Retinal pigment epithelial cell (primary cell): Measurements from ENCODE around the gene SORD.

ENCODE experiments used
- DNase-seq: peaks from one replicate; pipeline ENCODE4 v3.0.0-alpha.2; 2010; ENCODE audit warnings: low read depth
- H3K4me3 ChIP-seq: 2 replicates; pipeline ENCODE4 v1.5.1; 2011; ENCODE audit warnings: mild to moderate bottlenecking, low read length, control low read depth, moderate library complexity
- CTCF ChIP-seq: conservative IDR thresholded peaks from 2 replicates; pipeline ENCODE4 v1.5.1; 2011; ENCODE audit warnings: low read depth, low read length, control low read depth, inconsistent platforms

Gene SORD

GRCh38 chr15:45093013-45093412, 70.0 kb downstream of the SORD start:
- DNase-seq = no peak
- no peak overlapping the region for H3K4me3 ChIP-seq
- TF ChIP-seq CTCF = no peak

GRCh38 chr15:45093622-45094357, 70.8 kb downstream of the SORD start:
- H3K4me3 ChIP-seq = no peak overlapping the region
- TF ChIP-seq CTCF = no peak
- DNase-seq = no peak

- TF ChIP-seq CTCF = no peak
- H3K4me3 ChIP-seq = no peak overlapping the region
- DNase-seq = no peak
Measured at GRCh38 chr15:45094358-45094730, 71.3 kb downstream of the SORD start.

DNA sequence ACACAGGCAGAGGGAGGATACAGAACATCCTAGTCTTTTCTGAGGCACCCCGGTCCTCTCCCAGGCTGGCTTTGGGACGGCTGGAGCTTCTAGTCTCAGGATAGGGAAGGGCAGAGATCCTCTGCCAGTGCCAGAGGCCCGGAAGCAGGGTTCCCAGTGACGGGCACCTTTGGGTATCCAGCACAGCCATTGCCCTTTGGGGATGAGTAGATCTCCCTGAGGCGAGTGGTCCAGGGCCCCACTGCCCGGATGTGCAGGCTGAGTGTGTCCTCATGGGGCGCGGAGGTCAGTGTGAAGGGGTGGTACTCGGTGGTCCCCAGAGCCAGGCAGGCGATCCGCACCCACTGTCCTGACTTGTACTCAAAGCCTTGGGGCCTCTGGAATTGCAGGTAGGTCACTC, 72.7 kb downstream of the SORD start:
- DNase-seq = no peak

DNA sequence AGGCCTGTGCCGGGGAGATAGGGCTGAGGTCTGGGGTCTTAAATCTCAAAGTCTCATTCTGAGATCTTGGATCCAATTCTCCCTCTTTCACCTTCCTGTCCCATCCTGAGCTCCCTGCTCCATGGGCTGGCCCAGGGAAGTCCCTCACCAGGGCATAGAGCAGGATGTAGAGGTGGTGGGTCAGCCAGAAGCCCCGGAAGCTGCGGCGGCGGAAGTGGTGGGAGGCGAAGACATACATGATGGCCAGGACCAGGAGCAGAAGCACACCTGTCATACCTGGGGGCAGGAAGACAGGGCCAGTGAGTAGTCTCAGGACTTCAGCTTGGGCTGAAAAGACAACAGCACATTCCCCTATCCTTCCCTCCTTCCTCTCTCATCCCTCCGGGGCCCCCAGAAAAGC, 74.5 kb downstream of the SORD start:
- no peak for TF ChIP-seq CTCF
- no peak for DNase-seq
- no peak overlapping the region for H3K4me3 ChIP-seq

More for the DNA sequence above, 72.7 kb downstream of the SORD start:
- TF ChIP-seq CTCF = no peak
- H3K4me3 ChIP-seq = no peak overlapping the region

- no peak overlapping the region for H3K4me3 ChIP-seq
- no peak for DNase-seq
- no peak for TF ChIP-seq CTCF
Measured at GRCh38 chr15:45099549-45100165, 76.7 kb downstream of the SORD start.
